H1 (cell line): ENCODE data around the gene AIFM3. TPM values are rescaled to one million over a fixed set of nuclear protein-coding genes. Genes with fewer than 3 reads are reported as not detected.

Source experiments
- CTCF ChIA-PET: fragments of 300-600 bp; sonication (Branson Sonifier 250); formaldehyde crosslinking; loops from one replicate; lab custom pipeline; 2021; ENCODE audit not compliant: partially characterized antibody; lab: Charles Lee
- POLR2A ChIA-PET: fragments of 300-600 bp; sonication (Branson Sonifier 250); formaldehyde crosslinking; loops from one replicate; lab custom pipeline; 2021; ENCODE audit warnings: inconsistent platforms; ENCODE audit not compliant: partially characterized antibody; lab: Charles Lee
- DNase-seq, 2 experiments: peaks; one replicate each; pipeline versions ENCODE4 v3.0.0 to v3.0.0-alpha.2; 2010 to 2022; ENCODE audit warnings: low spot score in 2 of 2, low read depth in 1 of 2, mixed read lengths in 1 of 2
- FAIRE-seq: peaks from 2 replicates; lab custom pipeline; 2011; peaks lifted over from hg19 to GRCh38; lab: Jason Lieb, UNC
- H2AFZ ChIP-seq: 2 replicates; pipeline ENCODE4 v1.8.1; 2012; ENCODE audit warnings: low read length, inconsistent platforms
- H2AK5ac ChIP-seq: 2 replicates; pipeline ENCODE4 v1.6.1; 2013; ENCODE audit warnings: low read depth, low read length
- H2BK120ac ChIP-seq: replicated peaks from 2 replicates; pipeline ENCODE3; 2013; ENCODE audit warnings: low read depth, low read length, inconsistent platforms
- H2BK12ac ChIP-seq: 2 replicates; pipeline ENCODE4 v1.6.1; 2013; ENCODE audit warnings: low read depth, low read length
- H2BK15ac ChIP-seq: 2 replicates; pipeline ENCODE4 v1.6.1; 2013; ENCODE audit warnings: low read length
- H2BK20ac ChIP-seq: 2 replicates; pipeline ENCODE4 v1.6.1; 2013; ENCODE audit warnings: low read length
- H2BK5ac ChIP-seq: 2 replicates; pipeline ENCODE4 v1.6.1; 2013; ENCODE audit warnings: low read depth, low read length
- H3K14ac ChIP-seq: 2 replicates; pipeline ENCODE4 v1.6.1; 2013; ENCODE audit warnings: inconsistent platforms; ENCODE audit not compliant: insufficient read length
- H3K18ac ChIP-seq: 2 replicates; pipeline ENCODE4 v1.6.1; 2013; ENCODE audit warnings: low read length; ENCODE audit errors: extremely low read depth
- H3K23ac ChIP-seq: 2 replicates; pipeline ENCODE4 v1.6.1; 2013; ENCODE audit warnings: inconsistent platforms; ENCODE audit not compliant: insufficient read length
- H3K23me2 ChIP-seq: 2 replicates; pipeline ENCODE4 v1.6.1; 2013; ENCODE audit warnings: low read depth, low read length
- H3K27ac ChIP-seq: 2 replicates; pipeline ENCODE4 v1.6.1; 2011; ENCODE audit warnings: low read depth, low read length, inconsistent platforms
- H3K27me3 ChIP-seq, 4 experiments: replicated peaks in 1 of 4; 1 replicate in 1 of 4; 2 replicates in 3 of 4; pipeline versions ENCODE4 v1.6.1 to v1.8.1; 2011 to 2013; ENCODE audit warnings: low read length in 3 of 4, mild to moderate bottlenecking in 3 of 4, inconsistent platforms in 2 of 4, mixed read lengths in 2 of 4, moderate library complexity in 1 of 4; ENCODE audit not compliant: control insufficient read depth in 3 of 4, insufficient read depth in 3 of 4; ENCODE audit errors: extremely low read depth in 1 of 4
- H3K36me3 ChIP-seq, 4 experiments: 2 replicates each; pipeline versions ENCODE4 v1.6.1 to v1.8.1; 2011 to 2013; ENCODE audit warnings: mild to moderate bottlenecking in 4 of 4, low read length in 3 of 4, moderate library complexity in 2 of 4, control low read depth in 1 of 4, inconsistent platforms in 1 of 4; ENCODE audit not compliant: insufficient read depth in 4 of 4, control insufficient read depth in 2 of 4
- H3K4ac ChIP-seq: replicated peaks from 2 replicates; pipeline ENCODE3; 2013; ENCODE audit warnings: low read length, low read depth, mixed read lengths, inconsistent platforms; ENCODE audit not compliant: insufficient read length
- H3K4me1 ChIP-seq, 4 experiments: replicated peaks in 1 of 4; 1 replicate in 1 of 4; 2 replicates in 3 of 4; pipeline versions ENCODE4 v1.6.1 to v1.8.1; 2011 to 2013; ENCODE audit warnings: low read length in 3 of 4, inconsistent platforms in 2 of 4, mixed read lengths in 1 of 4; ENCODE audit not compliant: insufficient read depth in 4 of 4, control insufficient read depth in 3 of 4
- H3K4me2 ChIP-seq, 2 experiments: 2 replicates each; pipeline versions ENCODE4 v1.6.1 to v1.8.1; 2011 to 2013; ENCODE audit warnings: low read depth in 2 of 2, low read length in 2 of 2, control low read depth in 1 of 2, inconsistent platforms in 1 of 2, mild to moderate bottlenecking in 1 of 2; ENCODE audit not compliant: insufficient read depth in 1 of 2
- H3K4me3 ChIP-seq, 4 experiments: fragments of 200-600, 300-600 bp in 1 of 4; sonication (generic), shearing (Covaris generic), sonication (Bioruptor Twin) in 1 of 4; 2 replicates each; pipeline versions ENCODE4 v1.5.1 to v1.8.1; 2011 to 2016; ENCODE audit warnings: low read length in 4 of 4, low read depth in 3 of 4, control low read depth in 2 of 4, inconsistent platforms in 2 of 4, mild to moderate bottlenecking in 2 of 4, mixed read lengths in 1 of 4, moderate library complexity in 1 of 4; ENCODE audit not compliant: insufficient read depth in 2 of 4; ENCODE audit errors: extremely low read depth in 1 of 4
- H3K56ac ChIP-seq: replicated peaks from 2 replicates; pipeline ENCODE3; 2013; ENCODE audit warnings: low read depth, mild to moderate bottlenecking, mixed read lengths, low read length, inconsistent platforms; ENCODE audit not compliant: insufficient read length
- H3K79me1 ChIP-seq: 2 replicates; pipeline ENCODE4 v1.6.1; 2013; ENCODE audit warnings: low read depth, low read length, control low read depth
- H3K79me2 ChIP-seq, 2 experiments: 2 replicates each; pipeline versions ENCODE4 v1.6.1 to v1.8.1; 2012 to 2013; ENCODE audit warnings: low read length in 2 of 2, mild to moderate bottlenecking in 2 of 2, inconsistent platforms in 1 of 2; ENCODE audit not compliant: insufficient read depth in 2 of 2, control insufficient read depth in 1 of 2
- H3K9ac ChIP-seq, 4 experiments: replicated peaks in 1 of 4; 1 replicate in 1 of 4; 2 replicates in 3 of 4; pipeline versions ENCODE4 v1.6.1 to v1.8.1; 2011 to 2013; ENCODE audit warnings: low read depth in 3 of 4, low read length in 3 of 4, control low read depth in 2 of 4, mild to moderate bottlenecking in 2 of 4, moderate library complexity in 2 of 4, inconsistent platforms in 1 of 4; ENCODE audit errors: extremely low read depth in 1 of 4
- H3K9me3 ChIP-seq, 2 experiments: 2 replicates each; pipeline versions ENCODE4 v1.6.1 to v1.8.1; 2012 to 2013; ENCODE audit warnings: mild to moderate bottlenecking in 2 of 2, moderate library complexity in 2 of 2, control low read depth in 1 of 2, inconsistent platforms in 1 of 2, low read depth in 1 of 2, low read length in 1 of 2, mixed read lengths in 1 of 2; ENCODE audit not compliant: insufficient read depth in 2 of 2
- H4K20me1 ChIP-seq, 2 experiments: replicated peaks in 1 of 2; 2 replicates each; pipeline versions ENCODE3 to v1.8.1; 2011 to 2013; ENCODE audit warnings: inconsistent platforms in 2 of 2, low read length in 2 of 2, mild to moderate bottlenecking in 1 of 2; ENCODE audit not compliant: insufficient read depth in 2 of 2, control insufficient read depth in 1 of 2
- H4K5ac ChIP-seq: 2 replicates; pipeline ENCODE4 v1.6.1; 2013; ENCODE audit warnings: low read length, low read depth, mixed read lengths, inconsistent platforms; ENCODE audit not compliant: insufficient read length
- H4K8ac ChIP-seq: 2 replicates; pipeline ENCODE4 v1.8.0; 2013; ENCODE audit warnings: mild to moderate bottlenecking, moderate library complexity, low read length, inconsistent platforms; ENCODE audit not compliant: insufficient read depth; ENCODE audit errors: extremely low read depth
- H4K91ac ChIP-seq: replicated peaks from 2 replicates; pipeline ENCODE3; 2013; ENCODE audit warnings: low read length, mixed read lengths, inconsistent platforms; ENCODE audit not compliant: insufficient read length
- HDAC6 ChIP-seq: IDR thresholded peaks from one replicate; pipeline ENCODE4 v1.7.1; 2012; ENCODE audit warnings: low read depth, mild to moderate bottlenecking, inconsistent platforms, low read length, moderate library complexity
- WGBS, 2 experiments: shearing (Covaris generic) in 1 of 2; methylation state at CpG; one replicate each; pipeline versions ENCODE4 v1.1.6 to v1.1.7; 2013 to 2015; ENCODE audit warnings: low lambda C conversion rate in 2 of 2, mixed read lengths in 2 of 2, inconsistent platforms in 1 of 2, low coverage in 1 of 2, missing lambda C conversion rate in 1 of 2; ENCODE audit not compliant: insufficient replicate concordance in 2 of 2, insufficient coverage in 1 of 2, insufficient read length in 1 of 2; ENCODE audit errors: extremely low coverage in 1 of 2, missing lambda C conversion rate in 1 of 2; 5-methylcytosine and 5-hydroxymethylcytosine counted together
- polyA plus RNA-seq, 7 experiments: library from polyadenylated mRNA; depleted of rRNA in 3 of 7; stranded (reverse) in 5 of 7; unstranded in 2 of 7; fragments of >200 nt in 5 of 7; fragments of 200-250 nt in 2 of 7; gene quantifications; 1 replicate in 5 of 7; 2 replicates in 1 of 7; 4 replicates in 1 of 7; pipeline versions ENCODE4 v1.2.1 to v1.2.3, GENCODE V29; 2011 to 2013; ENCODE audit warnings: missing spikeins in 2 of 7, mixed read lengths in 2 of 7
- total RNA-seq: library from RNA; stranded (reverse); fragmentation: NEBNext Ultra II Directional; extraction: Animal tissue kit (Norgen Biotek cat#: 25700); gene quantifications from 2 replicates; pipeline ENCODE4 v1.2.1, GENCODE V29; 2021

AIFM3 gene
- total and polyA plus RNA-seq, 2 of the 8 experiments (the other 6 are each of a cell fraction or from before 2014, with no cell fraction given): 0.86 to 1.4 TPM

DNA sequence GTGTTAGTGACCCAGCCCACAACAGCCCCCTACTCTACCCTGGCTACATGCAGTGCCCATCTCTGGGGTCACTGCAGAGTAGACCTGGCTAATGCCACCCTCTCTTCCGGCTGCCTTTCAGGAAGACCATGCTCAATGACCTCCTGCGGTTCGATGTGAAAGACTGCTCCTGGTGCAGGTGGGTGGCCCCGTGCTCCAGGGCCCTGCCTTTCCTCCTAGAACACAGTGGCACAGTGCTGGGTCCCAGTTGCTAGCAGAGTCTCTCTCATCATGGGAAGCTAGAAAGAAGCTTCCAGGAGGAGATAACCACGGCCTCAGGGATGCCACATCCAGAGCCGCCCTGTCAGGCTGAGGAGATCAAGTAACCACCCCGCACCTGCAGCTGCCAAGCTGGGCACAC is 18.7 kb downstream of the AIFM3 start:
- Histone ChIP-seq H3K18ac (no peak overlapping the region), H3K4me1 (peaks cover 0 to 13% (median 3%) of the 10 kb centered on the region in 4 experiments; a peak in 4 of 7 replicates), H2BK20ac (no peak overlapping the region), H3K9me3 (no peaks in the 10 kb centered on the region), H2AFZ (no peak overlapping the region), H2AK5ac (no peak overlapping the region), H3K56ac (no peak overlapping the region), H3K79me1 (no peaks in the 10 kb centered on the region), H3K27me3 (peaks cover 0 to 2% (median 1%) of the 10 kb centered on the region in 4 experiments; a peak in 5 of 7 replicates), H3K23ac (no peak overlapping the region), H3K9ac (no peak overlapping the region), H2BK5ac (no peak overlapping the region), H3K79me2 (no peaks in the 10 kb centered on the region), H3K4me2 (no peak overlapping the region), H4K8ac (no peak overlapping the region), H3K23me2 (peaks cover 7% of the 10 kb centered on the region), H2BK120ac (no peak overlapping the region), H3K14ac (no peak overlapping the region), H4K5ac (no peak overlapping the region), H2BK12ac (no peak overlapping the region), H4K20me1 (peaks cover 0 to 5% of the 10 kb centered on the region in 2 experiments), H3K36me3 (no peaks in the 10 kb centered on the region; a peak in 1 of 8 replicates), H3K4ac (no peak overlapping the region), H3K4me3 (no peak overlapping the region), H4K91ac (no peak overlapping the region), H3K27ac (no peak overlapping the region), H2BK15ac (no peak overlapping the region)
- ChIA-PET POLR2A (no interaction called here), CTCF (interaction anchor here (0.7 to 1.4 kb wide), 2 partner anchors 15 kb away, joined by 3 read pairs; no protein-coding TSS in a partner anchor)
- DNase-seq: no peak
- no peak for FAIRE-seq
- TF ChIP-seq HDAC6: no peak
- WGBS, 2 experiments: 83% methylated on average over 7 of the region's 7 CpGs; no CpG with 5 or more reads in 1 of the 2 experiments
